COR-L47 (cell line): ENCODE measurements around the gene GRIK4.
A peak's percentile ranks its signal among the peaks of the same experiment; 100 is the strongest.
"Not testable (repeated sequence)": the region's sequence is repeated elsewhere in the genome, so short reads cannot be mapped to it uniquely, and the experiment has no call there.

Experiments
- DNase-seq: peaks from one replicate; lab custom pipeline; 2025; lab: John Stamatoyannopoulos, UW

GRIK4 gene

GRCh38 chr11:120608760-120609211 lies 97.2 kb downstream of the GRIK4 start:
- peak; percentile 35 for DNase-seq

DNA sequence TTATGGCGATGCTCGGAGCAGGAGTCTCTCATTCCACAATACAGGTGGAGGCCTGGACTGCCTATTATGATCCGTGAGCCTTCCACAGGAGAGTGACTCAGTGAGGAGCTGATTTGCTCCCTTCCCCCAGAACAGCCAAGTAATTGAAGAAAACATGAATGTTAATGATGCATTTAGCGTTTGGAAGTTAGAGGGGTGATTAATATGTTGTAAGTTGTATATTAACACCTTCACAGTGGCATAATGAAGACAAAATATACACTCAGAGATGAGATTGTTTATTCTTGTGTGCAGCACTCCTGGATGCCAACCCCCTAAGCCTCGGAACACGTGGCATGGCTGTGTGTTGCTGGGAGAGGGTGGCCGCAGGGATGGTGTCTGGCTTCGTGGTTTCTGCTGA lies 98.6 kb downstream of the GRIK4 start:
- DNase-seq, result no peak

- no peak for DNase-seq
Measured at GRCh38 chr11:120611581-120611980, 100.0 kb downstream of the GRIK4 start.

- DNase-seq, result no peak
Measured at GRCh38 chr11:120612513-120613263, 101.1 kb downstream of the GRIK4 start.

GRCh38 chr11:120613264-120614226 lies 102.0 kb downstream of the GRIK4 start:
- DNase-seq, result no peak

DNA sequence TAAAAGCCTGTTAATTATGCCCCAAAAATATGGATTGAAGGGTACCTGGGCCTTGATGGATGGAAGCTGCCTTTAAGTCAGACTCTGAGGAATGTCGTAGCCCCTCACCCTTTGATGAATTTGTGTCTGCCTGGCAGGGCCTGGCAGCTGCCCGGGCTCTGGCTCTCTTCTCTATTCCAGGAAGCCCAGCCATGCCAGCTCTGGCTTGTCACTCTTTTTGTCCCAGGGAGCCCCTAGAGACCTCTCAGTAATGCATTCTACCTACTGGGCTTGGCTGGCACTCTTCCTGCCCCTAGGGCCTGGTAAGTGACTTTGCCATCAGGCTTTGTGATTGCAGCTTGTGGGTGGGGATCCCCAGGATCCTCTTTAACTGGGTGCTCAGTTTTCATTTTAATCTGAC lies 103.8 kb downstream of the GRIK4 start:
- no peak for DNase-seq

DNA sequence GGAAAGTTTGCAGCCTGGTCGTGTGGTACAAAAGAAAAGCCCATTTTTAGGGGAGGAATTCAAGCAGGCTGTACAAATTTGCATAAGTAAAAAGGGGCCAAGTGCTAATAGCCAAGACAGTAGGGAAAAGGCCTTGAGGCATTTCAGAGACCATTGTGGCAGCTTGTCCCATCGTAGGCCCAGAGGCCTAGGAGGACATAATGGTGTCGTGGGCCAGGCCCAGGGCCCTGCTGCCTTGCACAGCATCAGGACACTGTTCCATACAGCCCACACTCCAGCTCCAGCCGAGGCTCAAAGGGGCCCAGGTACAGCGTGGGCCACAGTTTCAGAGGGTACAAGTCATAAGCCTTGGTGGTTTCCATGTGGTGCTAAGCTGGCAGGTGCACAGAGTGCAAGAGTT lies 106.9 kb downstream of the GRIK4 start:
- no peak for DNase-seq

DNA sequence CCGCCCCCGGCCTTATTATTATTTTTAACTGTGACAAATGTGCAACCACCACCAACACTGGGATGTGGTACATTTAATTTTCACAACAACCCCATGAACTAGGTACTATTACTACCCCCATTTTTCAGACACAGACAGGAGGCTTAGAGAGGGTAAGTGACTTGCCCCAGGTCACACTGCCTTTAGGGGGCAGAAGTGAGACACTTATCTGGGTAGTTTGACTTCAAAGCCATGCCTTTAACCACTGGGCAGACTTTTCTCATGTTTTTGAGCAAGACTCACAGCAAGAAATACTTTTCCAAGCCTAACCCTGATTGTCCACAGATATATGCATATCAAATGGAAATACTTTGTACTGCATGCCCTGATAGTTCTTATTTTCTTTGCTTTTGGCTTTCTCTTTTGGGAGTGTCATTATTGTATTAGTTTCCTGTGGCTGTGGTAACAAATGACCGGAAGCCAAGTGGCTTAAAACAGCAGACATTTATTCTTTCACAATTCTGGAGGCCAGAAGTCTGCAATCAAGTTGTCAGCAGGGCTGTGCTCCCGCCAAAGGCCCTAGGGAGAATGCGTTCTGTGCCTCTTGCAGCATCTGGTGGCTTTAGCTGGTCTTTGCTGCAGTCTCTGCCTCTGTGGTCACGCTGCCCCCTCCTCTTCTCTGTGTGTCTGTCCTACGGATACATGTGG lies 110.8 kb downstream of the GRIK4 start:
- peak; percentile 39 for DNase-seq

DNA sequence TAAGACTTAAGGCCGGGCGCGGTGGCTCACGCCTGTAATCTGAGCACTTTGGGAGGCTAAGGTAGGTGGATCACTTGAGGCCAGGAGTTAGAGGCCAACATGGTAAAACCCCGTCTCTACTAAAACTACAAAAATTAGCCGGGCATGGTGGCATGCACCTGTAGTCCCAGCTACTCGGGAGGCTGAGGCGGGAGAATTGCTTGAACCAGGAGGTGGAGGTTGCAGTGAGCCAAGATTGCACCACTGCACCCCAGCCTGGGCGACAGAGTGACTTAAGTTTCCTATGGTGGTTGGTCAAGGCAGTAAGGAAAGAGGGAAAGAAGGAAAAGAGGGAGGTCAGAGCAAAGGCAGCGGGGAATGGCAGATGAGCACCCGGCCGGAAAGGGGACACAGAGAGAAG lies 113.4 kb downstream of the GRIK4 start:
- DNase-seq, result not testable (repeated sequence)

- no peak for DNase-seq
Measured at GRCh38 chr11:120625565-120625964, 114.0 kb downstream of the GRIK4 start.

DNA sequence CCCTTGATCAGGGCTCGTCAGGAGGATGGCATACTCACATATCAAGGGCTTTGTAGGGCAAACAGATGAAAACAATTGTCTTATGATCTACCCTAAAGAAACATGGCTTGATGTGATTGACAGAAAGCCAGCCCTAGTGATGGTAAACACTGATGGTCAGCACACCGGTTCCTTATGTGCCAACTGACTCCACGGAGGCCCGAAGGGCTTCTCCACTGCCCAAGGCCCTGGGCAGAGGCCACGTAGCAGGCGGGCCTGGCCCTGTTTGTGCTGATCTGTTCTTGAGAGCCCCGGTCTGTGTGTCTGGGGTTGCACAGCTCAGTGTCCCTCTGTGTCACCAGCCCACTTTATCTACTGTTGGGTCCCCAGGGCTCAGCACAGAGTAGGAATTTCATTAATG lies 115.2 kb downstream of the GRIK4 start:
- DNase-seq, result no peak

GRCh38 chr11:120627327-120628163 lies 116.0 kb downstream of the GRIK4 start:
- no peak for DNase-seq

DNA sequence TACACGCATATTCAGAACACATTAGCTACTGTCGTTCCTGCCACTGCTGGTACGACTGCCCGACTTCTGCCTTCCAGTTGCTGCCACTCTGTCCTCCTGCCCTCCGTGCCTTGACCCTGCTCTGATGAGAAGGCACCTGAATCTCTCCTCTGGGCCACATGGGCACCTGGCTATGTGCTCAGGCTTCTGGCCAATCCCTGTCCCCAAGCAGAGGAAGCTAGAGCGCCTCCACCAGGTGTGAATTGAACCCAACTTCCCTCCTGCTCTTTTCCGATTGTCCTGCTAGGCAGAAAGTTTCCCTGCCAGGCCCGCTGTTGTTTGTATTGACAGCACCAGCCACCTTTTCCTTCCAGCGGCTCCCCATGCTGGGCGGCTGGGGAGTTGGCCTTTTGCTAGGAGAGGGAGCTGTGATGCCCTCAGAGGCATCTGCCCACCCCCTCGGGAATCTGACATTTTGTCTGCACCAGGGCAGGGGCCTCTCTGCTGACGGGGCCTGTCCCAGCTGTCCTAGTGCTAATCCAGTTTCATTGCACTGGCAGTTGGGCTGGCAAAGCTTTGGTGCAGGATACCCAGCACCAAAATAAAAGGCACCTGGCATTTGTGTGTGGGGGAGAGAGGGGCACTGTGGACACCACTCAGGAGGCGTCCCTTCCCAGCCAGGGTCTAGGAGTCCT lies 118.0 kb downstream of the GRIK4 start:
- no peak for DNase-seq

- no peak for DNase-seq
Measured at GRCh38 chr11:120630122-120630521, 118.6 kb downstream of the GRIK4 start.

DNA sequence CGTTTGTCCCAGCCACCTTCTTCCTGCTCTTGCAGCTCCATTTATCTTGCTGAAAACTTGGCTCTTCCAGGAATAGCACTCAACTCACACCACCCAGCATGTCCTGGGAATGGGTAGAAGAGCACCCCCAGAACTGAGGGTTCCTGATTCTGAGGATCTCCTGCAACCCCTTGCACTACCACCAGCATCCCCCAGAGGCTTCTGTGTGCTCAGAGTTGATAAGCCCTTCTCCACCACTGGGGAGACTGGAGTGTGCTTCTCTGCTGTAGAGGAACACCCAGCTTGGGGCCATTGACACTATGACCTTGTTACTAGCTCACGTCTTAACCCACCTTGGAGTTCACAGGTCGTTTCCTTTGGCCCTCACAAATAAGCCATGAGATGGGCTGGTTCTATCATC lies 121.0 kb downstream of the GRIK4 start:
- DNase-seq, result no peak

- no peak for DNase-seq
Measured at GRCh38 chr11:120633616-120634393, 122.3 kb downstream of the GRIK4 start.

GRCh38 chr11:120634706-120635105 lies 123.2 kb downstream of the GRIK4 start:
- DNase-seq, result no peak

- DNase-seq, result no peak
Measured at GRCh38 chr11:120635136-120635810, 123.7 kb downstream of the GRIK4 start.

GRCh38 chr11:120637131-120637530 lies 125.6 kb downstream of the GRIK4 start:
- DNase-seq, result no peak
